Lower leg skin (tissue), 3 donors: ENCODE results near the gene CHID1.

ENCODE experiments used
- CTCF ChIP-seq, 3 donors: fragments of 450-650 bp; IDR thresholded peaks; one replicate each; pipeline ENCODE4 v1.5.1; 2016; ENCODE audit warnings: antibody characterized with exemption in 3 of 3, mild to moderate bottlenecking in 3 of 3, moderate library complexity in 2 of 3
- POLR2A ChIP-seq, 2 donors: fragments of 450-650 bp; IDR thresholded peaks; one replicate each; pipeline ENCODE4 v1.6.1; 2016 to 2017; ENCODE audit warnings: antibody characterized with exemption in 2 of 2, mild to moderate bottlenecking in 1 of 2, moderate library complexity in 1 of 2

DNA sequence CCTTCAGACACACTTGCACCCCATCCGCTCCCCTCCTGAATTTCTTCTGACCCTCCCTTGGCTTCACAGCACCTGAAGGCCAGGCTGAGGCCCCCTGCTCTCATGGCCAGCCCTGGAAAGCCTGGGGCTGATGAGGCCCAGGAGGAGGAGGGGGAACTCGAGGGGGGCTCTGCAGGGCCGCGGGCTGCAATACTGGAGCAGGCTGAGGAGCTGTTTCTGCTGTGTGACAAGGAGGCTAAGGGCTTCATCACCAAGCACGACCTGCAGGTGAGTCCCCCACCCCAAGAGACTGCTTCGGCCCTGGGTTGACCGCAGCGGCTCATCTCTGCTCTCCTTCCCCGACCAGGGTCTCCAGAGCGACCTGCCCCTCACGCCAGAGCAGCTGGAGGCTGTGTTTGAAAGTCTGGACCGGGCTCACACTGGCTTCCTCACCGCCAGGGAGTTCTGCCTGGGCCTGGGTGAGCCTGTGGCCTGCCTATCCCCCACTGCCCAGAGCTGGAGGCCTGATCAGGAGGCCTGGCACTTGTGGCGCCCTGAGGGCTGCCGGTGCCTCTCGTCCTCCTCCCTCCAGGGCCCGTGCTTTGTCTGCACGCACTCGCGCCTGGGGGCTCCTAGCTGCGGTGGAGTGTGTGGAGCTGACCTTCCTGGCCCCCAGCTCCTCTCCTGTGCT lies 82.0 kb downstream of the CHID1 start:
- TF ChIP-seq CTCF (IDR thresholded peaks at IDR 0.05) (no peak), POLR2A (IDR thresholded peaks at IDR 0.05) (no peak)
